Islet of Langerhans (tissue), 1 donor: ENCODE measurements around the gene NCF1.
"Not testable (repeated sequence)": the region's sequence is repeated elsewhere in the genome, so short reads cannot be mapped to it uniquely, and the experiment has no call there.

Experiments used
- FAIRE-seq: peaks from one replicate; lab custom pipeline; 2011; peaks lifted over from hg19 to GRCh38; lab: Jason Lieb, UNC

The NCF1 gene

GRCh38 chr7:74788369-74789150 is 14.7 kb downstream of the NCF1 start:
- FAIRE-seq: not testable (repeated sequence)

GRCh38 chr7:74789200-74789736 is 15.5 kb downstream of the NCF1 start:
- FAIRE-seq: not testable (repeated sequence)

GRCh38 chr7:74797848-74798622 is 24.2 kb downstream of the NCF1 start:
- FAIRE-seq: not testable (repeated sequence)

GRCh38 chr7:74798644-74799043 is 24.8 kb downstream of the NCF1 start:
- FAIRE-seq: not testable (repeated sequence)

GRCh38 chr7:74815882-74816281 is 42.1 kb downstream of the NCF1 start:
- not testable (repeated sequence) for FAIRE-seq

- FAIRE-seq: not testable (repeated sequence)
Measured at GRCh38 chr7:74820146-74820805, 46.5 kb downstream of the NCF1 start.

GRCh38 chr7:74821259-74821658 is 47.4 kb downstream of the NCF1 start:
- not testable (repeated sequence) for FAIRE-seq

- FAIRE-seq: not testable (repeated sequence)
Measured at GRCh38 chr7:74829959-74830358, 56.1 kb downstream of the NCF1 start.

- FAIRE-seq: not testable (repeated sequence)
Measured at GRCh38 chr7:74830411-74830810, 56.6 kb downstream of the NCF1 start.
